H1 (cell line): Measurements from ENCODE around the gene EN1. TPM values are rescaled to one million over a fixed set of nuclear protein-coding genes. Genes with fewer than 3 reads are reported as not detected.

Source experiments
- BACH1 ChIP-seq: IDR thresholded peaks from 2 replicates; pipeline ENCODE4 v1.6.1; 2012; ENCODE audit warnings: low read length, improper control_type of control experiment
- JUN ChIP-seq: IDR thresholded peaks from 2 replicates; pipeline ENCODE4 v1.6.1; 2011; ENCODE audit warnings: low read depth, mild to moderate bottlenecking, improper control_type of control experiment, low read length
- SP1 ChIP-seq: IDR thresholded peaks from 2 replicates; pipeline ENCODE4 v1.6.1; 2011; ENCODE audit warnings: low read depth, low read length
- TAF7 ChIP-seq: optimal IDR thresholded peaks from 2 replicates; pipeline ENCODE3; 2011; ENCODE audit warnings: low read depth, mild to moderate bottlenecking, inconsistent platforms, low read length, moderate library complexity, borderline replicate concordance
- polyA plus RNA-seq, 7 experiments: library from polyadenylated mRNA; depleted of rRNA in 3 of 7; stranded (reverse) in 5 of 7; unstranded in 2 of 7; fragments of >200 nt in 5 of 7; fragments of 200-250 nt in 2 of 7; gene quantifications; 1 replicate in 5 of 7; 2 replicates in 1 of 7; 4 replicates in 1 of 7; pipeline versions ENCODE4 v1.2.1 to v1.2.3, GENCODE V29; 2011 to 2013; ENCODE audit warnings: missing spikeins in 2 of 7, mixed read lengths in 2 of 7
- total RNA-seq: library from RNA; stranded (reverse); fragmentation: NEBNext Ultra II Directional; extraction: Animal tissue kit (Norgen Biotek cat#: 25700); gene quantifications from 2 replicates; pipeline ENCODE4 v1.2.1, GENCODE V29; 2021
- TF ChIP-seq, protein P1 (sequence below): IDR thresholded peaks from 2 replicates; pipeline ENCODE4 v1.6.1; 2012; ENCODE audit warnings: inconsistent platforms

The EN1 gene
- total and polyA plus RNA-seq, 2 of the 8 experiments (the other 6 are each of a cell fraction or from before 2014, with no cell fraction given): not detected

DNA sequence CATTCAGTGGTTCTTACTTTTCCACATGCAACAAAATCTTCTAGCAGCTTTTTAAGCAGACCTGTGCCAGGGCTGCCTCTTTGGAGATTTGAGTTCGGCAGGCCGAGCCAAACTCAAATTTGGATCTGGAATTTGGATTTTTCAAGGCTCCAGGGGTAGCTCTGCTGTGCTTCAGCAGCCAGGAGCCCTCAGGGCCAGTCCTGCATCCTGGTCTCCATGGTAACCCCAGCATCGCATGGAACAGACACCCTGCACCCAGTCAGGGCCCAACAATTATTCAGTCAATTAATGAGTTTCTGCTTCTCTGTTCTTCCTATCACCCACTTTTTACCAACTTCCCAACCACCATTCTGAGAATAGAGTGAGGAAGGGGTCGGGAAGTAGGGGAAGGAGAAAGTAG lies 30.0 kb downstream of the EN1 start (continued):
- TF ChIP-seq, protein P1, sequence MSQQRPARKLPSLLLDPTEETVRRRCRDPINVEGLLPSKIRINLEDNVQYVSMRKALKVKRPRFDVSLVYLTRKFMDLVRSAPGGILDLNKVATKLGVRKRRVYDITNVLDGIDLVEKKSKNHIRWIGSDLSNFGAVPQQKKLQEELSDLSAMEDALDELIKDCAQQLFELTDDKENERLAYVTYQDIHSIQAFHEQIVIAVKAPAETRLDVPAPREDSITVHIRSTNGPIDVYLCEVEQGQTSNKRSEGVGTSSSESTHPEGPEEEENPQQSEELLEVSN: no peak
- no peak for TF ChIP-seq SP1
- TF ChIP-seq TAF7: no peak
- no peak for TF ChIP-seq JUN
- TF ChIP-seq BACH1: no peak
- TF ChIP-seq, all 59 proteins: peak for 0
